ENCODE measurements around the gene MYMX. TPM values are rescaled to one million over a fixed set of nuclear protein-coding genes. Genes with fewer than 3 reads are reported as not detected.

MYMX gene
- total and polyA plus RNA-seq, 2 of the 13 experiments (the other 11 are each of a cell fraction or from before 2014, with no cell fraction given), result not detected

DNA sequence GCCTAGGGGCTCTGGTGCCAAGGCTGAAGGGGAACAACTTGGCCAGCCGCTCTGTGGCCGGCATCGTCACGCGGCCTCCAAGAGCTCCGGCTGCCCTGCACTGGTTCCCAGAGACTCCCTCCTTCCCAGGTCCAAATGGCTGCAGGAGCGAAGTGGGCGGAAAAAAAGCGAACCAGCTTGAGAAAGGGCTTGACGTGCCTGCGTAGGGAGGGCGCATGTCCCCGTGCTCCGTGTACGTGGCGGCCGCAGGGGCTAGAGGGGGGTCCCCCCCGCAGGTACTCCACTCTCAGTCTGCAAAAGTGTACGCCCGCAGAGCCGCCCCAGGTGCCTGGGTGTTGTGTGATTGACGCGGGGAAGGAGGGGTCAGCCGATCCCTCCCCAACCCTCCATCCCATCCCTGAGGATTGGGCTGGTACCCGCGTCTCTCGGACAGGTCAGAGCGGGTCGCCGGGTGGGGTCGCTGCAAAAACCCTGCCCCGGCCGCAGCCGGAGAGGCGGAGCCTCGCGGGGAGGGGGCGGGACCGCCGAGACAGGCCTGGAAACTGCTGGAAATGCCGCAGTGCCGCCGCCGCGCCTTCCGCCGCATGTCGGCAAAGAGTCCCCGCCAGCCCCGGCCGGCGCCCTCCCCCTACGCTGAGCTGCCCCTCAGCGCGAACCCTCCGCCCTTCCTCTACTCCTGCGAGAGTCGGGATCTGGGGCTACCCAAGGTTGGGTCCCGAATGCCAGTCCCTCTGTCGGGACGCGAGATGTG, 29.4 kb downstream of the MYMX start:
- intact Hi-C loops (cut with micrococcal nuclease; ENCODE audit: unreplicated experiment), result no loop called here
- TSS peak; percentile 78 for BruUV-seq (replicated peaks)
- Histone ChIP-seq H3K4me3 (replicated peaks in 1 of 3; ENCODE audit: insufficient read depth in 1 of 3, low read depth in 2 of 3, low read length in 3 of 3) (peak overlapping the region; percentile 81 to 97 (median 87)), H4K20me1 (ENCODE audit: insufficient read depth, low read length) (peaks cover 42% of the 10 kb centered on the region), H3K4me1 (ENCODE audit: insufficient read depth, low read length) (peaks cover 71% of the 10 kb centered on the region), H3K4me2 (ENCODE audit: low read depth, low read length) (peak overlapping the region; percentile 85), H3K9ac (ENCODE audit: insufficient read depth, low read depth, low read length) (peak overlapping the region; percentile 99), H3K36me3 (replicated peaks in 1 of 2; ENCODE audit: control insufficient read depth in 1 of 2, insufficient read depth in 2 of 2, low read length in 2 of 2) (peaks cover 16 to 31% of the 10 kb centered on the region in 2 experiments), H2AFZ (ENCODE audit: low read length) (no peak overlapping the region), H3K9me3 (ENCODE audit: low read length) (no peaks in the 10 kb centered on the region), H3K27ac (ENCODE audit: extremely low read length, insufficient read depth, low read length) (peak overlapping the region; percentile 96), H3K79me2 (ENCODE audit: insufficient read depth, low read length) (peaks cover 46% of the 10 kb centered on the region), H3K27me3 (ENCODE audit: control insufficient read depth in 1 of 2, insufficient read depth in 2 of 2, low read length in 2 of 2) (no peaks in the 10 kb centered on the region; a peak in 1 of 5 replicates)
- DNase-seq (ENCODE audit: low spot score), result peak; percentile 93
- WGBS (ENCODE audit: low lambda C conversion rate), result 2% methylated on average over 22 of the region's 62 CpGs
- ChIA-PET POLR2A (interaction anchor here (0.6 to 8.4 kb wide), 53 partner anchors 9 to 617 kb away, joined by 3 to 264 read pairs (median 5); partner anchors contain the start of genes AARS2, CDC5L, GTPBP2 and MRPL14), CTCF (ENCODE audit: low intra/inter-chr PET ratio, low total read pairs) (no interaction called here)
- in situ Hi-C loops (cut with HindIII; ENCODE audit: extremely low pct_ligation_motif_present, low pct_unique_long_range_greater_than_20kb), result no loop called here
- FAIRE-seq, result peak; percentile 66
- peak; percentile 78 for ATAC-seq
- TF ChIP-seq ZSCAN22 (CRISPR knock-in tag; IDR thresholded peaks at IDR 0.05) (no peak), DNMT3B (CRISPR knock-in tag; conservative IDR thresholded peaks at IDR 0.05) (no peak), ISX (CRISPR knock-in tag; conservative IDR thresholded peaks at IDR 0.05) (0 out of 2 replicates have a peak, but pooled peaks have one; percentile 26), ZNF296 (CRISPR knock-in tag; conservative IDR thresholded peaks at IDR 0.05) (no peak), SNRNP70 (IDR thresholded peaks at IDR 0.05; ENCODE audit: low read depth, low read length) (no peak), ZBTB43 (CRISPR knock-in tag; conservative IDR thresholded peaks at IDR 0.05) (peak; percentile 78; the same call in 1 of the 2 replicates), RBFOX2 (IDR thresholded peaks at IDR 0.05; ENCODE audit: low read depth, low read length) (peak; percentile 77)
- TF ChIP-seq, protein P1, sequence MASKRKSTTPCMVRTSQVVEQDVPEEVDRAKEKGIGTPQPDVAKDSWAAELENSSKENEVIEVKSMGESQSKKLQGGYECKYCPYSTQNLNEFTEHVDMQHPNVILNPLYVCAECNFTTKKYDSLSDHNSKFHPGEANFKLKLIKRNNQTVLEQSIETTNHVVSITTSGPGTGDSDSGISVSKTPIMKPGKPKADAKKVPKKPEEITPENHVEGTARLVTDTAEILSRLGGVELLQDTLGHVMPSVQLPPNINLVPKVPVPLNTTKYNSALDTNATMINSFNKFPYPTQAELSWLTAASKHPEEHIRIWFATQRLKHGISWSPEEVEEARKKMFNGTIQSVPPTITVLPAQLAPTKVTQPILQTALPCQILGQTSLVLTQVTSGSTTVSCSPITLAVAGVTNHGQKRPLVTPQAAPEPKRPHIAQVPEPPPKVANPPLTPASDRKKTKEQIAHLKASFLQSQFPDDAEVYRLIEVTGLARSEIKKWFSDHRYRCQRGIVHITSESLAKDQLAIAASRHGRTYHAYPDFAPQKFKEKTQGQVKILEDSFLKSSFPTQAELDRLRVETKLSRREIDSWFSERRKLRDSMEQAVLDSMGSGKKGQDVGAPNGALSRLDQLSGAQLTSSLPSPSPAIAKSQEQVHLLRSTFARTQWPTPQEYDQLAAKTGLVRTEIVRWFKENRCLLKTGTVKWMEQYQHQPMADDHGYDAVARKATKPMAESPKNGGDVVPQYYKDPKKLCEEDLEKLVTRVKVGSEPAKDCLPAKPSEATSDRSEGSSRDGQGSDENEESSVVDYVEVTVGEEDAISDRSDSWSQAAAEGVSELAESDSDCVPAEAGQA (IDR thresholded peaks at IDR 0.05; ENCODE audit: low read depth), result no peak
- TF ChIP-seq, protein P1 (CRISPR knock-in tag; IDR thresholded peaks at IDR 0.05; ENCODE audit: borderline replicate concordance), result peak; percentile 19; the same call in 1 of the 2 replicates
- TF ChIP-seq, protein P2, sequence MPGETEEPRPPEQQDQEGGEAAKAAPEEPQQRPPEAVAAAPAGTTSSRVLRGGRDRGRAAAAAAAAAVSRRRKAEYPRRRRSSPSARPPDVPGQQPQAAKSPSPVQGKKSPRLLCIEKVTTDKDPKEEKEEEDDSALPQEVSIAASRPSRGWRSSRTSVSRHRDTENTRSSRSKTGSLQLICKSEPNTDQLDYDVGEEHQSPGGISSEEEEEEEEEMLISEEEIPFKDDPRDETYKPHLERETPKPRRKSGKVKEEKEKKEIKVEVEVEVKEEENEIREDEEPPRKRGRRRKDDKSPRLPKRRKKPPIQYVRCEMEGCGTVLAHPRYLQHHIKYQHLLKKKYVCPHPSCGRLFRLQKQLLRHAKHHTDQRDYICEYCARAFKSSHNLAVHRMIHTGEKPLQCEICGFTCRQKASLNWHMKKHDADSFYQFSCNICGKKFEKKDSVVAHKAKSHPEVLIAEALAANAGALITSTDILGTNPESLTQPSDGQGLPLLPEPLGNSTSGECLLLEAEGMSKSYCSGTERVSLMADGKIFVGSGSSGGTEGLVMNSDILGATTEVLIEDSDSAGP (CRISPR knock-in tag; IDR thresholded peaks at IDR 0.05; ENCODE audit: borderline replicate concordance), result peak; percentile 99
- TF ChIP-seq, protein P3, sequence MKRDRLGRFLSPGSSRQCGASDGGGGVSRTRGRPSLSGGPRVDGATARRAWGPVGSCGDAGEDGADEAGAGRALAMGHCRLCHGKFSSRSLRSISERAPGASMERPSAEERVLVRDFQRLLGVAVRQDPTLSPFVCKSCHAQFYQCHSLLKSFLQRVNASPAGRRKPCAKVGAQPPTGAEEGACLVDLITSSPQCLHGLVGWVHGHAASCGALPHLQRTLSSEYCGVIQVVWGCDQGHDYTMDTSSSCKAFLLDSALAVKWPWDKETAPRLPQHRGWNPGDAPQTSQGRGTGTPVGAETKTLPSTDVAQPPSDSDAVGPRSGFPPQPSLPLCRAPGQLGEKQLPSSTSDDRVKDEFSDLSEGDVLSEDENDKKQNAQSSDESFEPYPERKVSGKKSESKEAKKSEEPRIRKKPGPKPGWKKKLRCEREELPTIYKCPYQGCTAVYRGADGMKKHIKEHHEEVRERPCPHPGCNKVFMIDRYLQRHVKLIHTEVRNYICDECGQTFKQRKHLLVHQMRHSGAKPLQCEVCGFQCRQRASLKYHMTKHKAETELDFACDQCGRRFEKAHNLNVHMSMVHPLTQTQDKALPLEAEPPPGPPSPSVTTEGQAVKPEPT (CRISPR knock-in tag; IDR thresholded peaks at IDR 0.05; ENCODE audit: low read depth), result 0 out of 2 replicates have a peak, but pooled peaks have one; percentile 48
